Pancreas (tissue), 10 donors: ENCODE measurements around the gene PADI3. TPM values are rescaled to one million over a fixed set of nuclear protein-coding genes. Genes with fewer than 3 reads are reported as not detected.
A peak's percentile ranks its signal among the peaks of the same experiment; 100 is the strongest.
"Not testable (repeated sequence)": the region's sequence is repeated elsewhere in the genome, so short reads cannot be mapped to it uniquely, and the experiment has no call there.

Experiments
- ATAC-seq, 4 donors: fragments of 200-7000 bp; cut with Tn5 transposase; one replicate each; pipeline versions ENCODE4 v1.8.0 to v1.9.1; 2020; ENCODE audit warnings: mild to moderate bottlenecking in 4 of 4, moderate library complexity in 4 of 4
- DNase-seq, 6 donors: peaks; one replicate each; pipeline ENCODE4 v3.0.0-alpha.2; 2020
- FAIRE-seq: peaks from 2 replicates; lab custom pipeline; 2012; peaks lifted over from hg19 to GRCh38; lab: Jason Lieb, UNC
- H3K27ac ChIP-seq, 4 donors: fragments of 200-600 bp; sonication (generic); 1 replicate in 3 of 4; 2 replicates in 1 of 4; pipeline versions ENCODE4 v1.5.0 to v1.8.0; 2020
- H3K27me3 ChIP-seq, 4 donors: fragments of 200-600 bp; one replicate each; pipeline ENCODE4 v1.8.0; 2021
- H3K36me3 ChIP-seq, 3 donors: fragments of 200-600 bp; sonication (generic) in 1 of 3; one replicate each; pipeline versions ENCODE4 v1.5.0 to v1.8.0; 2020 to 2021
- H3K4me1 ChIP-seq, 3 donors: fragments of 200-600 bp; one replicate each; pipeline ENCODE4 v1.8.0; 2021
- H3K4me3 ChIP-seq, 4 donors: fragments of 200-600 bp; sonication (generic) in 2 of 4; one replicate each; pipeline versions ENCODE4 v1.5.0 to v1.8.0; 2020 to 2021
- H3K9me3 ChIP-seq, 4 donors: fragments of 200-600 bp; one replicate each; pipeline ENCODE4 v1.8.0; 2021
- CTCF ChIP-seq, 4 donors: fragments of 200-600 bp; sonication (generic) in 3 of 4; IDR thresholded peaks; one replicate each; pipeline versions ENCODE4 v1.5.0 to v1.8.0; 2021; ENCODE audit warnings: antibody characterized with exemption in 4 of 4
- WGBS, 2 donors: extraction: QIAGEN DNeasy Blood & Tissue Kit; methylation state at CpG; one replicate each; pipeline ENCODE4 v1.1.7; 2013; 5-methylcytosine and 5-hydroxymethylcytosine counted together
- intact Hi-C, 3 donors: fragments of 100-400 bp; cut with DNase I; formaldehyde crosslinking; loops; one replicate each; pipeline versions ENCODE4 v1.11.1 to v1.14.2; 2022
- polyA plus RNA-seq, 2 donors: library from polyadenylated mRNA; stranded (reverse); fragments of 200-250 nt; gene quantifications; one replicate each; pipeline ENCODE4 v1.2.3, GENCODE V29; 2013
- total RNA-seq, 6 donors: library from RNA; stranded (reverse); fragmentation: NEBNext Ultra II Directional in 4 of 6; extraction: Animal tissue kit (Norgen Biotek cat#: 25700) in 4 of 6; gene quantifications; one replicate each; pipeline versions ENCODE4 v1.2.1 to v1.2.4, GENCODE V29; 2021 to 2023
- donor health status: healthy with polysubstance abuse.
- donor health status: DM: no; HTN: no; CAD: no; lungs with moderate emphysema.
- donor health status: DM: no; HTN: no; CAD: no.
- donor health status: control.
- donor health status: control.
- donor health status: Bipolar disorder and iron deficiency.
- donor health status: DM: yes; HTN: yes; CAD: no.
- donor health status: DM: no; HTN: no; CAD: no.
- donor health status: DM: no; HTN: no; CAD: no.
- donor health status: DM: yes; HTN: yes; CAD: no.

The PADI3 gene
- total and polyA plus RNA-seq, 8 donors = not detected

- ATAC-seq (no peak), DNase-seq (no peak), FAIRE-seq (no peak)
- Histone ChIP-seq H3K27ac (no peak overlapping the region), H3K4me1 (peaks cover 2 to 5% (median 4%) of the 10 kb centered on the region in 3 donors), H3K36me3 (no peaks in the 10 kb centered on the region), H3K27me3 (no peaks in the 10 kb centered on the region), H3K4me3 (no peak overlapping the region), H3K9me3 (no peaks in the 10 kb centered on the region)
- TF ChIP-seq CTCF (IDR thresholded peaks at IDR 0.05) = no peak
- intact Hi-C loops = loop anchor here in 2 of 3 donors (5.0 kb wide), 3 partner anchors 108 to 178 kb away; no protein-coding TSS in a partner anchor
- WGBS, 2 donors = 79% methylated on average over 9 of the region's 9 CpGs
Observed at GRCh38 chr1:17235135-17235885, 13.6 kb upstream of the PADI3 start.

- no peak overlapping the region for H3K4me3 ChIP-seq
- whole genome bisulfite sequencing, 2 donors = 20 to 23% methylated on average over 18 of the region's 18 CpGs
- peaks cover 2 to 5% (median 4%) of the 10 kb centered on the region in 3 donors for H3K4me1 ChIP-seq
- no peaks in the 10 kb centered on the region for H3K9me3 ChIP-seq
- peak; percentile 51 to 83 (median 78) for ATAC-seq
- no peaks in the 10 kb centered on the region for H3K27me3 ChIP-seq
- peak; percentile 74 to 98 (median 90) for DNase-seq
- H3K27ac ChIP-seq = no peak overlapping the region
- TF ChIP-seq CTCF (IDR thresholded peaks at IDR 0.05) = peak; percentile 85 to 92 (median 87)
- H3K36me3 ChIP-seq = no peaks in the 10 kb centered on the region
- intact Hi-C loops = loop anchor here in 2 of 3 donors (5.0 kb wide), 3 partner anchors 110 to 180 kb away; no protein-coding TSS in a partner anchor
- FAIRE-seq = no peak
Observed at GRCh38 chr1:17236779-17237560, 11.9 kb upstream of the PADI3 start.

GRCh38 chr1:17237561-17237903, 11.4 kb upstream of the PADI3 start:
- intact Hi-C loops = loop anchor here in 2 of 3 donors (5.0 kb wide), 3 partner anchors 110 to 180 kb away; no protein-coding TSS in a partner anchor

GRCh38 chr1:17239420-17239819, 9.5 kb upstream of the PADI3 start:
- Histone ChIP-seq H3K27ac (no peak overlapping the region), H3K9me3 (no peaks in the 10 kb centered on the region), H3K27me3 (no peaks in the 10 kb centered on the region), H3K36me3 (no peaks in the 10 kb centered on the region), H3K4me3 (no peak overlapping the region), H3K4me1 (no peaks in the 10 kb centered on the region)
- 27% methylated on average over 1 of the region's 1 CpG for WGBS, 2 donors
- intact Hi-C loops = loop anchor here in 2 of 3 donors (5.0 kb wide), 3 partner anchors 112 to 182 kb away; no protein-coding TSS in a partner anchor
- ATAC-seq = peak; percentile 64 to 81 (median 78)
- DNase-seq = peak in 4 of 6 donors; percentile 30 to 66 (median 42)
- FAIRE-seq = no peak
- no peak for TF ChIP-seq CTCF (IDR thresholded peaks at IDR 0.05)

More at GRCh38 chr1:17237561-17237903, 11.4 kb upstream of the PADI3 start:
- no peak for TF ChIP-seq CTCF (IDR thresholded peaks at IDR 0.05)
- Histone ChIP-seq H3K27ac (no peak overlapping the region), H3K36me3 (no peaks in the 10 kb centered on the region), H3K27me3 (no peaks in the 10 kb centered on the region), H3K4me1 (peaks cover 2 to 5% (median 4%) of the 10 kb centered on the region in 3 donors), H3K9me3 (no peaks in the 10 kb centered on the region), H3K4me3 (no peak overlapping the region)
- FAIRE-seq (no peak), DNase-seq (no peak), ATAC-seq (no peak)
- WGBS, 2 donors = 74 to 75% methylated on average over 4 of the region's 4 CpGs

GRCh38 chr1:17241011-17241779, 7.7 kb upstream of the PADI3 start:
- 47 to 65% methylated on average over 27 of the region's 28 CpGs for WGBS, 2 donors
- H3K27me3 ChIP-seq, H3K4me3 ChIP-seq, H3K4me1 ChIP-seq, intact Hi-C loops, H3K9me3 ChIP-seq, H3K27ac ChIP-seq, H3K36me3 ChIP-seq, FAIRE-seq, ATAC-seq: not testable (repeated sequence)
- peak in 1 of 6 donors; percentile 34 for DNase-seq

GRCh38 chr1:17241780-17242074, 7.2 kb upstream of the PADI3 start:
- DNase-seq, H3K36me3 ChIP-seq, H3K27ac ChIP-seq, intact Hi-C loops, ATAC-seq, H3K4me1 ChIP-seq, H3K4me3 ChIP-seq, FAIRE-seq, H3K27me3 ChIP-seq, H3K9me3 ChIP-seq: not testable (repeated sequence)
- WGBS, 2 donors = 82 to 86% methylated on average over 9 to 11 of the region's 11 CpGs
